Fibroblast of the conjunctiva (primary cell): Measurements from ENCODE around the gene LPP.
"Not testable (repeated sequence)": the region's sequence is repeated elsewhere in the genome, so short reads cannot be mapped to it uniquely, and the experiment has no call there.

ENCODE experiments used
- DNase-seq: peaks from one replicate; pipeline ENCODE4 v3.0.0-alpha.2; 2010; ENCODE audit warnings: low read depth

The LPP gene

DNA sequence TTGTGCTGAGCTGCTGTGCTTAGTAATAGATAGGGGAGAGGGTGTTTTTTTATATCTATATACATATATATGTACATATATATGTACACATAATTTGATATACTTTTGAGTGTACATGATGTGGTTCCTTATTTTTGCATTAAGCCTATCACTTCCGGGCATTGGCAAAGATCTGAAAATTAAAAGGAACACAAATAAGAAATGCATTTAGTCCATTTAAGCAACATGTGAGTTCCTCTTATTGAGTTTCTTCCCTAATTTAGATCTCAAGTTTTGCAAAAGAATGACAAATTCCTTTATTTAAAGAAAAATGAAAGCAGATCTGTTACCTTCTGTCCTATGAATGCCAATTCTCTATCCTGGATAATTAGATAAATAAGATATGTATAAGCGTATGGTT is 435.1 kb downstream of the LPP start:
- DNase-seq: no peak

DNA sequence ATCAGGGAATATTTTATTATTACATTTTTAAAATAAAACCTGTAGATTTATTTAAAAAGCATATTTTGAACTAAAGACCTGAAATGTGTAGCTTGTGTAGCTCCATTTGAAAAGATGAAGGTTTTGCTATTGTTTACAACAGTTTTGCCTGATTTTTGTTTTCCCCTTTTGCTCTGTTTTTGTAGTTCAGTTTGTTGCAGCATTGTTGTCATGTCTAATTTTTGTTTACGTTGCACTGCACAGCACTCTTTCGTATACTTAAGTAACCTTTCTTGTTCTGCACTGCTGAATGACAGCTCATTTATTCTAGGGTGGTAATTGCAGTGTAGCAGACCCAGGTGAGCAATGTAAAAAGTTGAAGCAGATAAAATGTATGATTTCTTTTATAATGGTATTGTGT is 435.8 kb downstream of the LPP start:
- no peak for DNase-seq

DNA sequence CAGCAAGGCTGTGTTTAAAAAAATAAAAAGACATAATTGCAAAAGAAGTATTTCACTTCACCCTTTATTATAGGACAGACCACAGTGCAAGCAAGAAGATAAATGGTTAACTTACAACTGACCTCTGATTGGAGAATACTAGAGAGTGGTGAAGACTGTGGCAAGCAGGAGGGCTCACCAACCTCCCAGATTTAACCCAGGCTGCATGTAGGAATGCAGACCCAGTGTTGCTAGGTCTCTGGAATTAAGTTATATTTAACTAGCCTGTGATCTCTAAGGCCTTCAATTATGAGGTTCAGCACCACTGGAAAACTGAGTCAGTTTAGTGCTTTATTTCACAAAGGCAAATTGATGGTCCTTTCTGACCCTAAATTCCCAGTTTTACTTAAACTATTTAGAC is 436.6 kb downstream of the LPP start:
- no peak for DNase-seq

DNA sequence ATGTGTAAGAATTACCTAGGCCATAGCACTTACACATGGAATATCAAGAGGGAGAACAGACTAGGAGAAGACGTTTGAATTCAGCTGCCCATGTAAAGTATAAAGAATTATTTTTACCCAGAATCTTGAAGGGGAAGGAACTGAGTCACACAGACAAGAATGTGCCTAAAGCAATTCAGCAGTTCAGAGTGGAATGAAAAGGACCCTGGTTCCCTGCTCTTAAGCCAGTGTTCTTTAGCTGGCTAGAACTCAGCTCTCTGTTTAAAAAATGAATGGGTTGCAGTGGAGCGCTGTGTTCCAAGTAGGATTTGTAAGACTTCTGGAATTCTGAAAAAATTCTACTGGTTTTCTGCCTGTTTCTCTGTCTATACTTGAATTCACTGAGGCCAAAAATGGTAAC is 440.2 kb downstream of the LPP start:
- peak; percentile 81 for DNase-seq

DNA sequence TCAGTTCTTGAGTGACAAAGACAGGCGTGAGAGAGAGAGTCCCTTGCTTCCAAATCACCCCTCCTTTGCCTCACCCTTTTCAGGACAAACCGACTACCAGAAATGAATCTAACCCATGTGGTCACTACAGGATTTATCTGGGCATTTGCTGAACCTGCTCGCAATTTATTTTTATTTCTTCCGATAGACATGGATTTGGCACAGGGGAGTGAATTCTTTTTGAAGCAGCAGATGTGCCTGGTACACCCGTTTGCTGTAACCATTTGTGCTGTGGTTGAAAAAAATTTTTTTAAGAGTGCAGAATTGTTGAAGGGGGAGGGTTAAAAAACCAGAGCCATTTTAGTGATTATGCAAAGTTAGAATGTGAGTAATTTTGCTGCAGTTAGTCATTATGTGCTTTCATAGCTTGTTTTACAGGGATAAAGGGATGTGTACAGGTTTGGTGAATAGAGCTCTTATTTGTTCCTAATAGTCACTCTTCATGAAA is 442.0 kb downstream of the LPP start:
- DNase-seq: peak; percentile 60

DNA sequence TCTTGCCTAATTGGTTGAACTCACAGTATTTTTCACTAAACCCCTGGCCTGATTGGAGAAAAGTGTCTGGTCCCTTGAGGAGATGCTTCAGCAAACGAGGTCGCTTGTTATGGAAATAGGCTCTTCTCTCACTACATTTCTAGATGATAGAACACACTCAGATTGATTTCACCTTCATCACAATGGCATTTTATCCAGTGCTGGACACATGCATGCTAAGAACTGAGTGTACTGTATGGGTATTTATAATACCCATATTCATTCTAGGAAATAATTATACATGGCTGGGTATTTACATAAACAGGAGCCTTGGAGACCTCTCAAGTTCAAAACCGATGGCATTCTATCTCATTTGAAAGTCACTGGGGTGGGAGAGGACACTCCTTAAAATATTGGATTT is 444.9 kb downstream of the LPP start:
- no peak for DNase-seq

DNA sequence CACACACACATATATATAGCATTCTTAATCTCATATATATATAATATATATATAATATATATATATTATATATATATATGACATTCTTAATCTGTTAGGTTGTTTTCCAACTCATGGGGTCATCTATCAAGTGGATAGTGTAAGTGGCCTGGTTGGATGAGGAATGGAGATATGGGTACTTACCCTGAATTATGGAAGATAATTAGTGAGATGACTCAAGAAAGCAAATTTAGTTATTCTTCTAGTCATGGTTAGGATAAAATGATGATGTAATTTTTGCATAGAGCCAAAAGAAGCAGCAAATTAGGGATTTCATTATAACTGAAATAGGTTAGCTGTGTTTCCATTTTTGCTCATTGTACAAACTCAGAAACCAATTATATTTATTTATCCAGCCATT is 448.2 kb downstream of the LPP start:
- no peak for DNase-seq

DNA sequence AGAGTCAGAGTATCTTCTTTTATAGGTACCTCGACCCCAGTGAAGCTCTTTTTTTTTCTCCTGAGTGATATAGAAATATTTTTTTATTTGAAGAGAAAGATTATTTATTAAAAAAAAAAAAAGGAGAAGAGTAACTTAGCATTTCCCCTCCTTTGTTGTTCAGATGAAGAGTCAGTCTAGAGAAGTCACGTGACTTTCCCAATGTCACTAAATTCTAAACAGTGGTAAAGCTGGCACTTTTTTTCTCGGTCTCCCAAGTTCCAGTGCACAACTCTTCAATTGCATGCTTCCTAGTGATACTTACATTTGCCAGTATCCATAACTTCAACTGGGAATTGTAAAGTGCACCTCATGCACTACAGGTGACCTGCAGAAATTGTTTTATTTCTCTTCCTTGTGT is 448.7 kb downstream of the LPP start:
- DNase-seq: no peak

DNA sequence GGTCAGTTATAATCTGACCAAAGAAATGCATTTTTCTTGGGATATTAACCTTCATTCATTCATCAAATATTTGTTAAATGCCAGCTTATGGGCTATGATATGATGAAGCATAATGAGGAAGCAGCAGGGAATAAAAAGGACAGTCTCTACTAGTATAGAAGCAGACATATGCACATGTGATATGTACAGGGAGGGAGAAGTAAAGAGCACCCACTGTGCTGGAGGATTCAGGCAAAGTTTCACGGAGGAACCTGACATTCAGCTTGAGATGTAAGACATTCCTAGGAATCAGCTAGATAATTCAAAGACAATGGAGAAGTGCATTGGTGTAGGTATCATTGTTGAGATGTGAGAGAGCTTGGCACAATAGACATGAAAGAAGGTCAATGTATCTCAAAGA is 450.7 kb downstream of the LPP start:
- DNase-seq: no peak

DNA sequence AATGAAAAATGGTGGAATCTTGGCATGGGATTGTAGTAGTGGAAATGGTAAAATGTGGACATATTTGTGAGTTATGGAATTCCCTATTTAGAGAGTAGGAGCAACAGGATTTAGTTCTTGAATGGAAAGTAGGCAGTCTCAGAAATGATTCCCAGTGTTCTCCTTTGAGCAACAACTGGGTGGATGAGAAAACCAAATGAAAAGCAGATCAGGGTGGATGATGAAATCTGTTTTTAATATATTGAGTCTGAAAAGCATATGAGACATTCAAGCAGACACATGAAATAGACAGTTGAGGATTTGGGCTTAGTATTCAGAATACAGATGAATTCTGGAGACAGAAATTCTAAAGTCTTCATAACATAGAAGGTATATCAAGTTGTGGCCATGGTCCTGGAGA is 451.3 kb downstream of the LPP start:
- no peak for DNase-seq

DNA sequence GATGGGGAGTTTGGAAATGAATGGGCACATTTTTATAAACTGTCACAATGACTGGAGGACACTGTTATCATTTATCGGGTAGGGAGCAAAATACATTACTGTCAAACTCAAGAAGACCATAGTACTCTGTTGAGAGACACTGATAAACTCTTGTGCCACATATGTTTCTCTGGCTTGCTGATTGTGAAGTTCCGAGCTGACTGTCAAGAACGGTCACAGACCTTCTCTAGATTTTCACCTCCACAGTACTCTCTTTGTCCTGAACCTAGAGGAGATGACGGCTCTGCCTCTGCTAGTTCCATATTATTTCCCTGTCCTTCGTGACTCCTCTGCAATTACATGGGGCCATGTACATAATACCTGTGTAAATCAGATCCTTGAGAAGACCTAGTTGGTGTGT is 451.9 kb downstream of the LPP start:
- DNase-seq: no peak

DNA sequence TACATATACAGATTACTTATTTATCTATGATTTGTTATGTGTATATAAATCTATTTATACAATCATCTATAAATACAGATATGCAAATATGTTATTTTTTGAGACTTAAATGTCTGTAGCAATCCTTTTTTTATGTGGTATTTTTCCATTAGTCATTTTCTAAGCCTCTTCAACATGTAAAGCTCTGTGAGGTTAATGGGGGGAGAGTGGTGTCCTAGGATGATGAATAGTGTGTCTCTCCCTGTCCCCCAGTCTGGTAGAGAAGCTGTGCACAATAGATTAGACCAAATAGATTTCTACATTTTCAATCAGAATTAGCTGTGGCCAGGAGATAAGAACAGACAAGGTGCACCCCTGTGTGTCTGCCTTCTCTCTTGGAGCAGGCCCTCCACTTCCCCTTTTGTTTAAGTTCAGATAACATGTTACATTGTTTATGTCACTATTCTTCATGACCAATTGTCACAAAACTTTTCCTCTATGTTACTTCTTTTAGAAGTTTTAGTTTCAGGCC is 453.9 kb downstream of the LPP start:
- no peak for DNase-seq

DNA sequence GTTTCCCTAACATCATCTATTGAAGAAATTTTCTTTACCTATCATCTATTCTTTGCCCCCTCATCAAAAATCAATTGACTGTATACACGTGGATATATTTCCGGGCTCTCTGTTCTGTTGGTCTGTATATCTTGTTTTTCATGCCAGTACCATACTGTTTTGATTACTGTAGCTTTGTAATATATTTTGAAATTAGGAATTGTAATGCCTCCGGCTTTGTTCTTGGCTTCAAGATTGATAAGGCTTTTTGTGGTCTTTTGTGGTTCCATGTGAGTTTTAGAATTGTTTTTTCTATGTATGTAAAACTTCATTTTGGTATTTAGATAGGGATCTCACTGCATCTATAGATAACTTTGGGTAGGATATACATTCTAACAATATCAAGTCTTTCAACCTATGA is 454.4 kb downstream of the LPP start:
- DNase-seq: no peak

DNA sequence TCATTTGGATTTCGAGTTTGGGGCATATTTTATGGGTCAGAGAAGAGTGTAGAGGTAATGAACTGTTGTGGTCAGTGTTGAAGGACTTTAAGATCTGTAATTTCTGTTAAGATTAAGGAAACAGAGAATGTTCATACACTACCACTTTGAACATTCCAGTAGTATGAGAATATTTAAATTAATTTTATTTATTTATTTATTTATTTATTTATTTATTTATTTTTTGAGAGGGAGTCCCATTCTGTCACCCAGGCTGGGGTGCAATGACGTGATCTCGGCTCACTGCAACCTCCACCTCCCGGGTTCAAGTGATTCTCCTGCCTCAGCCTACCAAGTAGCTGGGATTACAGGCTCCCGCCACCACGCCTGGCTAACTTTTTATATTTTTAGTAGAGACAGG is 459.8 kb downstream of the LPP start:
- not testable (repeated sequence) for DNase-seq

DNA sequence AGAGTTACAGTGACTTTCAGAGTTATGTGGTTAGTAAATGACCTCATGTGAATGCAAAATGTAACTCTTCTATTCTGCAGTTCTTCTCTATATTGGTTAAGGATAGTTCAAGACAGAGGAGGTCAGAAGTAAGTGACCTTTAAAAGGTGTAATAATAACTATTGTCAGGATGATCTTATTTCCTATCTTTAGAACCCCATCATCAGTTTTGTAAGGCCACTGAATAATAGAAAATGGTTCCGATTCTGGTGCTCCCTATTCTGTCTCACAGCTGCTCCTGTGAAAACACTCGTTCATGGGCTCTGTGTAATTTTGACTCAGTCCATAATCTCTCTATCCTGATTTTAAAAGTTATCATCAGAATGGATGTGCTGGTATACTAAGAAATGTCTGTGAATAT is 463.3 kb downstream of the LPP start:
- no peak for DNase-seq

DNA sequence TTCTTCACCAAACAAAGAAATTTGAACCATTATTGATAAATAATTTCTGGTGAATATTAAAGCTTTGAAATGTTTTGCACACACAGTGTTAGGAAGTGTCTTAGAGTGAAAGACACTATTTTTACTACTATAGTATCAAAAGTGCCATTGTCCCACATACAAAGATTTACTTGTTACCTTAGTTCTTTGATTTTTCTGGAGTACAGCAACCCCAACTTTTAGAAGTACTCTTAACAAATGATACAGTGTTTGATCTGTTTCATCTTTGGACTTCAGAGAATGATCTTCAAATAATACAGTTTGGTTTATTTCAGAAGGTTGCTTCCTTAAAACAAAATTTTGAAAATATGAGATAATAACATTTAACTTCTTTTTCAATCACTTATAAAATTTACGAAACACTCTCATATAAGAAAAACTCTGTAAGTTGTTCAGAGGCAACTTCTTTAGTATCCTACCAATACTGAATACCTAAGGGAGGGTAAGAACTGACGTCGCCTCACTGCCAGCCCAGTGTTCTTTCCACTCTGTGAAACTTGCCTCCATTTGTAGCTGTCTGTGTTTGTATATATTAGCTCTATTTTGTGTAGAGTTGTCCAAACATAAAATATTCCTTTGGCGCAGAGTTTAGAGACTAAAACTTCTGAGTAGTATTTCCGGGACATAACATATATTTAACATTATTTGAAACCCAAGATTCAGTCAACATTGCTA is 464.2 kb downstream of the LPP start:
- no peak for DNase-seq

DNA sequence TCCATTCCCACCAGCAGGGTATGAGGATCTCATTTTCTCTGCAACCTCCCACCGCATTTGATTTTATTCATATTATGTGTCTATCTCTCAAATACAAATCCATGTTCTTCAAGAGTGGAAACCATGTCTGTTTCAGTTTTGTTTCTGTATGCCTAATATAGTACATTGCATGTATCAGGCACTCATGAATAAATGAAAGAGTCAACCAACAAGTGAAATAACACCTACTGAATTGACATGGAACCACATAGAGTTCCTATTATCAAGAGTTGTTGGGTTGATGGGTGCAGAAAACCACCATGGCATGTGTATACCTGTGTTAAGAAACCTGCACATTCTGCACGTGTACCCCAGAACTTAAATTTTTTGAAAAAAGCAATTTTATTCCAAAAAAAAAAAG is 466.8 kb downstream of the LPP start:
- DNase-seq: no peak

DNA sequence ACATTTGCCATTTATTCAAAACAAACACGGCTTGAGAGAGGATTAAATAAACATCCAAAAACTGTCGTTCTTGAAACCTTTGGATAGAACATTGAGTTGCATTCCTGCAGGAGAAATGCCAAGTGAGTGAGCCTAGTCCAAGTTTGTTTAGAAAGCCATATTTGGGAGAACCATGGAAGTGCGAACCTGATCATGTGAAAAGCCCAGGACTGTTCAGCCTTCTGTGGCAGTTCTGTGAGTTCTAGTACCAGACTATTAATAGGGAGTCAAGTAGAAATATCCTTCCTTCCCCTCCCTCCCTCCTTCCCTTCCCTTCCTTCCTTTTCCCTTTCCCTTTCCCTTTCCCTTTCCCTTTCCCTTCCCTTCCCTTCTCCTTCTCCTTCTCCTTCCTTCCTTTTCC is 470.4 kb downstream of the LPP start:
- DNase-seq: peak; percentile 72

DNA sequence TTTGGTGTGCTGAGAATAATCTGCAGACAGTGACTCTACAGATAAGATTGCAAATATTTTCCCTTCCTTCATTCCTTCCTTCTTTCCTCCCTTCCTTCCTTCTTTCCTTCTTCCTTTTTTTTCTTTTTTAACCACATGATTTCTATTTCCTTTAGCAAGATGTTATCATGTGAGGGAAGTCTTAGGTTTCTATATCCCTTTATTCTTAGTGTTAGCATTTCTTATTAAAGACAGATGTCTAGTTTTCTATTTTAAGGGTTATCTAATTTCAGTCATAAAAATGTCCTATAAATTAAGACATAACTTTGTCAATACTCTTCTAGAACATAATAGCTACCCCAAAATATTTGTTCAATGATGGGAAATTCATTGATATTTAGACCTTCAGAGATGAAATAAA is 470.9 kb downstream of the LPP start:
- no peak for DNase-seq

DNA sequence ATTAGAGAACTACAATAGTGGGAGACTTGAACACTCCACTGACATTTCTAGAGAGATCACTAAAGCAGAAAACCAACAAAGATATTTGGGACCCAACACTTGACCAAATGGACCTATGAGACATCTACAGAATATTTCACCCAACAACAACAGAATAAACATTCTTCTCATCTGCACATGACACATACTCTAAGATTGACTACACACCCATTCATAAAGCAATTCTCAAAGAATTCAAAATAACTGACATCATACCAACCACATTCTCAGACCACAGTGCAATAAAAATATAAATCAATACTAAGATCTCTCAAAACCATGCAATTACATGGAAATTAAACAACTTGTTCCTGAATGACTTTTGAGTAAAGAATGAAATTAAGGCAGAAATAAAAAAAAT is 473.7 kb downstream of the LPP start:
- peak; percentile 59 for DNase-seq

DNA sequence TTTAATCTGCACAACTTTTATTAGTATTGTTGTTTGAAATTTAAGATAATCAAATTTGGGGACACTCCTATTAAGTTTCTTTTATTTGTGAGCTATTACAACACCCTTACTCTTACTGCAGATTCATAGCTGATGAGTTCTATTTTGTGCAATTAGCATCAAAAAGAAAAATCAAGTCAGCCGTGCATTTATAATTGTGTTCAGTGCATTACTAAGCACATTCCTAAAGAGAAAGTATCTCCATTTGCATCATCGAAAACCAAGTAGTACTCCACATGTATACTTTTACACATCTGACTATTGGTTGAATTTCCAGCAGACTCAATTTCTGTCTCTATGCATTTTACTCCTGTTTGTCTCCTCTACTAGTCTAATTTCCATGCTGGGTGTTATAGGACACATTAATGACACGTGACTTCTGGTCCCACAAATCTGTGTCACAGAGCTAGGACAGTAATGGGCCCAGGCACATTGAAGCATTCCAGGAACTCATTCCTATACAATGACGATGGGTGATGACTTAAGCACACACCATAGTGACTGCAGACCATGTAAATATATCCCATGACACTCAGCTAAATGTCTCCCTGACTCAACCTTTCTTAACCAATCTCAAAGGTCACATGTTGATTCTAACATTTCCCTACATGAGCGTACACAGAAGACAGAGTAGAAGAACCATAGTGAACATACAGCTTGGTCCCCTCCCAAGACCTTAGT is 477.5 kb downstream of the LPP start:
- DNase-seq: peak; percentile 18

DNA sequence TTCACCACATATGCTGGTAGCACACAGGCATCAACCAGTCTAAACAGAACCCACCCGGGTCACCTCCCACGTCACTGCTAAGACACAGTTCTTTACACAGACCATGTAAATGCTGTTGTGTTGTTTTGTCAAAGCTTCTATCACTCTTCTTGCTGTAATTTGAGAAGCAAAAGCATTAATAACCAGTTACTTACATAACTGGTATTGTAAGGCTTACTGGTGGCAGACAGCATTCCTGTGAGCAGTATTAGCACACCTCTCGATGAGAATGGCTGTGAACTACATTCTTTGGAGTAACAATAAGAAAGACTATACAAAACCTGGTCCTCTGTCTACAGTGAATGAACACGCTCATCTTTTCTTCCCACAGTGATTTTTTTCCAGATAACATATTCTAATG is 479.2 kb downstream of the LPP start:
- no peak for DNase-seq

DNA sequence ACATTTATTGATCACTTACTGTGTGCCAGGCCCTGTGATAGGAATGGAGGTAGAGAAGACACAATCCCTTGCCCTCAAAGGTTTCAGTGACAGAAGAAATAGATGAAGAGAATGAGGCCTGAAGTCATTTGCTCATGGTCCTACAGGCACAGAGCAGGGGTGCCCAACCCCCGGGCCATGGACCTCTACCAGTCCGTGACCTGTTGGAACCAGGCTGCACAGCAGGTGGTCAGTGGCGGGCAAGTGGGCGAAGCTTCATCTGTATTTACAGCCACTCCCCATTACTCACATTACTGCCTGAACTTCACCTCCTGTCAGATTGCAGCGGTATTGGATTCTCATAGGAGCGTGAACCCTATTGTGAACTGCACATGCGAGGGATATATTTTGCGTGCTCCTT is 480.3 kb downstream of the LPP start:
- no peak for DNase-seq
